Measurements from ENCODE around the gene CDKN2D.

DNA sequence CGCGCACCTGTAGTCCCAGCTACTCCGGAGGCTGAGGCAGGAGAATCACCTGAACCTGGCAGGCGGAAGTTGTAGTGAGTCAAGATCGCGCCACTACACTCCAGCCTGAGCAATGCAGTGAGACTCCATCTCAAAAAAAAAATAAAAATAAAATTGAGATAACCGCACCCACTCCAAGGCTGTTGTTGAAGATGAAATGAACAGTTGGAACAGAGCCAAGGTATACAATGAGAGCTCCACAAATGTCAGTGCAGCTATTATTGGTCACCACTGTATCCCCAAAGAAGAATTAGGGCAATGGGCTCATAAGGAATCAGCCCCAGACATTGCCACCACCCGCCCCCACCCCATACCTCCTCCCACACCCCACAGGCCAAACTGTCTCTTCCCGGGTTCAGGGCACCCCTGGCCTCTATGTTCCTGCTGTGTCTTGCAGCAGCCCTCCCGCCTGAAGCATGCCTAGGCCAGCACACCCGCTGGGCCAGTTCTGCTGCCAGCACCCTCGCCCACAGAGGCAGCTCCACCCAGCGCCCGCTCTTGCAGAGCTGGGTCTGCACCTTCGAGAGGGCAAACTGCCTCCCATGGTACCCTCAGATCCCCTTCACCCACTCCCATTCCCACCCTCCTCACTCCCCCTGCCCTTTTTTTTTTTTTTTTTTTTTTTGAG is 48.0 kb downstream of the CDKN2D start:
- TF ChIP-seq, protein P1, sequence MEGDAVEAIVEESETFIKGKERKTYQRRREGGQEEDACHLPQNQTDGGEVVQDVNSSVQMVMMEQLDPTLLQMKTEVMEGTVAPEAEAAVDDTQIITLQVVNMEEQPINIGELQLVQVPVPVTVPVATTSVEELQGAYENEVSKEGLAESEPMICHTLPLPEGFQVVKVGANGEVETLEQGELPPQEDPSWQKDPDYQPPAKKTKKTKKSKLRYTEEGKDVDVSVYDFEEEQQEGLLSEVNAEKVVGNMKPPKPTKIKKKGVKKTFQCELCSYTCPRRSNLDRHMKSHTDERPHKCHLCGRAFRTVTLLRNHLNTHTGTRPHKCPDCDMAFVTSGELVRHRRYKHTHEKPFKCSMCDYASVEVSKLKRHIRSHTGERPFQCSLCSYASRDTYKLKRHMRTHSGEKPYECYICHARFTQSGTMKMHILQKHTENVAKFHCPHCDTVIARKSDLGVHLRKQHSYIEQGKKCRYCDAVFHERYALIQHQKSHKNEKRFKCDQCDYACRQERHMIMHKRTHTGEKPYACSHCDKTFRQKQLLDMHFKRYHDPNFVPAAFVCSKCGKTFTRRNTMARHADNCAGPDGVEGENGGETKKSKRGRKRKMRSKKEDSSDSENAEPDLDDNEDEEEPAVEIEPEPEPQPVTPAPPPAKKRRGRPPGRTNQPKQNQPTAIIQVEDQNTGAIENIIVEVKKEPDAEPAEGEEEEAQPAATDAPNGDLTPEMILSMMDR (CRISPR knock-in tag; IDR thresholded peaks at IDR 0.05) = no peak
- TF ChIP-seq KDM4B (CRISPR knock-in tag; IDR thresholded peaks at IDR 0.05) (no peak), NR2F2 (IDR thresholded peaks at IDR 0.05; ENCODE audit: borderline replicate concordance, low read depth) (no peak), ETV5 (CRISPR knock-in tag; IDR thresholded peaks at IDR 0.05; ENCODE audit: borderline replicate concordance) (no peak)
- TF ChIP-seq, protein P2, sequence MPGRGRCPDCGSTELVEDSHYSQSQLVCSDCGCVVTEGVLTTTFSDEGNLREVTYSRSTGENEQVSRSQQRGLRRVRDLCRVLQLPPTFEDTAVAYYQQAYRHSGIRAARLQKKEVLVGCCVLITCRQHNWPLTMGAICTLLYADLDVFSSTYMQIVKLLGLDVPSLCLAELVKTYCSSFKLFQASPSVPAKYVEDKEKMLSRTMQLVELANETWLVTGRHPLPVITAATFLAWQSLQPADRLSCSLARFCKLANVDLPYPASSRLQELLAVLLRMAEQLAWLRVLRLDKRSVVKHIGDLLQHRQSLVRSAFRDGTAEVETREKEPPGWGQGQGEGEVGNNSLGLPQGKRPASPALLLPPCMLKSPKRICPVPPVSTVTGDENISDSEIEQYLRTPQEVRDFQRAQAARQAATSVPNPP (CRISPR knock-in tag; IDR thresholded peaks at IDR 0.05) = no peak
- TF ChIP-seq, protein P3, sequence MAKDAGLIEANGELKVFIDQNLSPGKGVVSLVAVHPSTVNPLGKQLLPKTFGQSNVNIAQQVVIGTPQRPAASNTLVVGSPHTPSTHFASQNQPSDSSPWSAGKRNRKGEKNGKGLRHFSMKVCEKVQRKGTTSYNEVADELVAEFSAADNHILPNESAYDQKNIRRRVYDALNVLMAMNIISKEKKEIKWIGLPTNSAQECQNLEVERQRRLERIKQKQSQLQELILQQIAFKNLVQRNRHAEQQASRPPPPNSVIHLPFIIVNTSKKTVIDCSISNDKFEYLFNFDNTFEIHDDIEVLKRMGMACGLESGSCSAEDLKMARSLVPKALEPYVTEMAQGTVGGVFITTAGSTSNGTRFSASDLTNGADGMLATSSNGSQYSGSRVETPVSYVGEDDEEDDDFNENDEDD (CRISPR knock-in tag; IDR thresholded peaks at IDR 0.05; ENCODE audit: borderline replicate concordance) = no peak

Data from HepG2 (cell line).